IPS-18c (cell line): ENCODE data around the gene OXT.

ENCODE experiments used
- H3K4me3 ChIP-seq: 2 replicates; pipeline ENCODE4 v1.7.0; 2013; ENCODE audit warnings: low read depth, mild to moderate bottlenecking, low read length, moderate library complexity; ENCODE audit not compliant: insufficient read depth
- H3K9me3 ChIP-seq: one replicate; pipeline ENCODE4 v1.6.1; 2013; ENCODE audit warnings: mild to moderate bottlenecking, low read length, moderate library complexity; ENCODE audit not compliant: control insufficient read depth, insufficient read depth

Gene OXT

DNA sequence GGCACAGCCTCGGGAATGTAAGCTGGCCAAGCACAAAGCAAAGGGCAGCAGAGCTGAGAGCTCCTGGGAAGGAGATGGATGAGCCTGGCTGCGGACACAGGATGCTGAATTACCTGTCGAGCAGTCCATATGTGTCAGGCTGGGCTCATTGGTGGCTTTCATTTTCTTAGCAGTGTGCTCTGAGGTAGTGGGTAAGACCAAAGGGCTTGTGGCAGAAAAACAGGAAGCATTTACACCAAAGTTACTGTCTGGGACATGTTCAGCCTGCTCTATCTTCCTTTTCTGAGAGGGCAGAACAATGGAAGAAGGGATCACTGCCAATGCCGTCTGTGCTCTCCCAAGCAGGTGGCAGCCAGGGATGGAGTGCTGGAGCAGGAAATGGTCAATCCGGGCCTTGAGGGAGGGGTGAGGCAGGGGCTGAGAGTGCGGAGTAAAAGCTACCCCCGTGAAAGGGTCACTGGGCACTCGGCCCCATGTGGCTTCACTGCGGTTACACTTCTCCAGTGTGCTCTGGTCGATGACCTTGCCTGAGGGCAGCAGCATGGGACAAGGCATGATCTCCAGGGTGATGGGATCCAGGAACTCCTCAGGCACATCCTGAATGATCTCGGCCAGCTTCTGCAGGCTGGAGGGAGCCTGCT, 50.0 kb downstream of the OXT start:
- Histone ChIP-seq H3K4me3 (no peak overlapping the region), H3K9me3 (peaks cover 18% of the 10 kb centered on the region)
